Measurements from ENCODE around the gene ABCC1.
"Not testable (repeated sequence)": the region's sequence is repeated elsewhere in the genome, so short reads cannot be mapped to it uniquely, and the experiment has no call there.

ABCC1 gene

DNA sequence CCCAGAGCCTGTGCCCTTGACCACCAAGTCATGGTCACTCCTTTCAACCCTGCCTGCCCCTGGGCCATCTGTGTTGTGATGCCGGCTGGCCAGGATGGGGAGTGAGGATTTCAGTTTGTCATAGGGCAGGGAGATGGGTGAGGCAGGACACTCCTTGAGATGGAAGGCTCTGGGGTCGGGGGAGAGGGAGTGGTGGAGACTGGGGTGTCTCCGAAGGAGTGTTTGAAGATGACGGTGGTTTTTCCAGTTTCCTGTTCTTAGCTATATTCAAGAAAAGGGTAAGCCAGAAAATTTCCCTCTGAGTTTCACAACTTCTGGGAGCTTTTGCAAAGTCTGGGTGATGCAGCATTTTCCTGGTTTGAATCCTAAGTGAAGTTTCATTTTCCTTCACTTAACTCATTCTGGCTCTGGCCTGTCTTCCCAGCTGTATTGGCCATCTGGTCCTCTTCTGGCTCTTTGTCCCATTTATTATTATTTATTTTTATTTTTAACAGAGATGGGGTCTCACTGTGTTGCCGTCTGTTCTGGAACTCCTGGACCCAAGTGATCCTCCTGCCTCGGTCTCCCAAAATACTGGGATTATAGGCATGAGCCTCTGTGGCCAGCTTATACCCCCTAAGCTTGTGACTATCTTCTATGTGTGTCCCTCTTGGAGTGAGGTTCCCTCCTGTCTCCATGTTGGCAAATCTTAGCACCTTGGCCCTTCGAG lies 27.7 kb downstream of the ABCC1 start:
- TF ChIP-seq ZFX (IDR thresholded peaks at IDR 0.05; ENCODE audit: borderline replicate concordance) = no peak
- TF ChIP-seq, protein P1, sequence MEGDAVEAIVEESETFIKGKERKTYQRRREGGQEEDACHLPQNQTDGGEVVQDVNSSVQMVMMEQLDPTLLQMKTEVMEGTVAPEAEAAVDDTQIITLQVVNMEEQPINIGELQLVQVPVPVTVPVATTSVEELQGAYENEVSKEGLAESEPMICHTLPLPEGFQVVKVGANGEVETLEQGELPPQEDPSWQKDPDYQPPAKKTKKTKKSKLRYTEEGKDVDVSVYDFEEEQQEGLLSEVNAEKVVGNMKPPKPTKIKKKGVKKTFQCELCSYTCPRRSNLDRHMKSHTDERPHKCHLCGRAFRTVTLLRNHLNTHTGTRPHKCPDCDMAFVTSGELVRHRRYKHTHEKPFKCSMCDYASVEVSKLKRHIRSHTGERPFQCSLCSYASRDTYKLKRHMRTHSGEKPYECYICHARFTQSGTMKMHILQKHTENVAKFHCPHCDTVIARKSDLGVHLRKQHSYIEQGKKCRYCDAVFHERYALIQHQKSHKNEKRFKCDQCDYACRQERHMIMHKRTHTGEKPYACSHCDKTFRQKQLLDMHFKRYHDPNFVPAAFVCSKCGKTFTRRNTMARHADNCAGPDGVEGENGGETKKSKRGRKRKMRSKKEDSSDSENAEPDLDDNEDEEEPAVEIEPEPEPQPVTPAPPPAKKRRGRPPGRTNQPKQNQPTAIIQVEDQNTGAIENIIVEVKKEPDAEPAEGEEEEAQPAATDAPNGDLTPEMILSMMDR (IDR thresholded peaks at IDR 0.05) = no peak
- H3K27ac ChIP-seq = no peak overlapping the region

DNA sequence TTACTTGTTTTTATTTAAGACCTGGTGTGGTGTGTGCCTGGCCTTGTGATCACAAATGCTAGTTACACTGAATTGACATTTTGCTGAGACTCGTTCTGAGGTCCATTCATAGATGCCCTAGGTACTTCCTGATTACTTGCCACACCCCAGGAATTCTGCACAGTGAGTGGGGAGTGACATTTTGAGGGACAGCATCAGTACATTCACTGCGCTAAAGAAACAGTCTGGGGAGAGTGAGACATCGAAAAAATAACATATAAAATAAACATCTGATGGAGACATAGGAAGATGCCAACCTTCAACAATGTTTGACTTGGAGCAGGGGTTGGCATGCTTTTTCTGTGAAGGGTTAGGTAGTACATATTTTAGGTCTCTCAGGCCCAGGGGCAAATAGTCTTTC lies 30.4 kb downstream of the ABCC1 start:
- TF ChIP-seq, protein P1 (IDR thresholded peaks at IDR 0.05) = no peak
- no peak for TF ChIP-seq ZFX (IDR thresholded peaks at IDR 0.05; ENCODE audit: borderline replicate concordance)
- no peak overlapping the region for H3K27ac ChIP-seq

DNA sequence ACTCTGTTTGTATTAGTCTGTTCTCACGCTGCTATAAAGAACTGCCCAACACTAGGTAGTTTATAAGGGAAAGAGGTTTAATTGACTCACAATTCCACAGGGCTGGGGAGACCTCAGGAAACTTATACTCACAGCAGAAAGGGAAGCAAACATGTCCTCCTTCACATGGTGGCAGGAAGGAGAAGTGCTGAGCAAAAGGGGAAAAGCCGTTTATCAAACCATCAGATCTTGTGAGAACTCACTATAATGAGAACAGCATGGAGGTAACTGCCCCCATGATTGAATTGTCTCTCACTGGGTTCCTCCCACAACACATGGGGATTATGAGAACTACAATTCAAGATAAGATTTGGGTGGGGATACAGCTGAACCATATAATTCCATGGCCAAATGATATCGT lies 30.9 kb downstream of the ABCC1 start:
- no peak overlapping the region for H3K27ac ChIP-seq
- no peak for TF ChIP-seq ZFX (IDR thresholded peaks at IDR 0.05; ENCODE audit: borderline replicate concordance)
- TF ChIP-seq, protein P1 (IDR thresholded peaks at IDR 0.05) = no peak

DNA sequence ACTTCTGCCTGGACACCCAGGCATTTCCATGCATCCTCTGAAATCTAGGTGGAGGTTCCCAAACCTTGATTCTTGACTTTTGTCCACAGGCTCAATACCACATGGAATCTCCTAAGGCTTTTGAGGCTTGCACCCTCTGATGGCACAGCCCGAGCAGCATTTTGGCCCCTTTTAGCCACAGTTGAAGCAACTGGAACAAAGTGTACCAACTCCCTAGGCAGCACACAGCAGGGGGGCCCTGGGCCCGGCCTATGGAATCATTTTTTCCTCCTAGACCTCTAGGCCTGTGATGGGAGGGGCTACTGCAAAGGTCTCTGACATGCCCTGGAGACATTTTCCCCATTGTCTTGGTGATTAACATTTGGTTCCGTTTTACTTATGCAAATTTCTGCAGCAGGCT lies 32.0 kb downstream of the ABCC1 start:
- H3K27ac ChIP-seq = no peak overlapping the region
- TF ChIP-seq, protein P1 (IDR thresholded peaks at IDR 0.05) = no peak
- no peak for TF ChIP-seq ZFX (IDR thresholded peaks at IDR 0.05; ENCODE audit: borderline replicate concordance)

DNA sequence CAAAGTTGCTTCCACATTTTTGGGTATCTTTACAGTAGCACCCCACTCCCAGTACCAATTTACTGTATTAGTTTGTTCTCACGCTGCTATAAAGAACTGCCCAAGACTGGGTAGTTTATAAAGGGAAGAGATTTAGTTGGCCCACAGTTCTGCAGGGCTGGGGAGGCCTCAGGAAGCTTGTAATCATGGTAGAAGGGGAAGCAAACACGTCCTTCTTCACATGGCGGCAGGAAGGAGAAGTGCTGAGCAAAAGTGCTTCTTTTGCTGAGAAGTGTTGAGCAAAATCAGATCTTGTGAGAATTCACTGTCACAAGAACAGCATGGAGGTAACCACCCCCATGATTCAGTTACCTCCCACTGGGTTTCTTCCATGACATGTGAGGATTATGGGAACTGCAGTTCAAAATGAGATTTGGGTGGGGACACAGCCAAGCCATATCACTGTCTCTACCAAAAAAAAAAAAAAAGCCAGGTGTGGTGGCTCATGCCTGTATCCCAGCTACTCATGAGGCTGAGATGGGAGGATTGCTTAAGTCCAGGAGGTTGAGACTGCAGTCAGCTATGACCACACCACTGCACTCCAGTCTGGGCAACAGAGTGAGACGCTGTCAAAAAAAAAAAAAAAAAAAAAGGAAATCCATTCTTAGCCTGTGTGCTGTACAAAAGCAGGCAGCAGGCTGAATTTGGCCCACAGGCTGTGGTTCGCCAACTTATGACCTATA lies 32.9 kb downstream of the ABCC1 start:
- not testable (repeated sequence) for H3K27ac ChIP-seq

DNA sequence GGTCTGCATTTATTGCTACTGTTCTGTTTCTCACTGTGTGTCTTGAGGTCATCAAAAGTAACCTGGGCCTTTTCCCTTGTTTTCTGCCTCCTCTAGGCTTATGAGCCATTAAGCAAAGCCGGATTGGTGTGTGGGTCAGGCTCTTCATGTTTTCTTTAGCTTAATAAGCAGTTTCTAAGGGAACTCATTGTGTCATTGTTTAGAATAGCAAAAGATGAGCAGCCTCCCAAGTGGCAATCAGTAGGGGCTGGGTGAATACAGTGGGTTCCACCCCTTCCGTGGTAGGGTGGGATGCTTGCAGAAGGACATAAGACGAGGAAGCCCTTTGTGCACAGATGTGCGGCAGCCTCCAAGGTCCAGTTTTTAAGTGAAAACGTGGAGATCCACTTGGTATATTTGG lies 34.5 kb downstream of the ABCC1 start:
- H3K27ac ChIP-seq = no peak overlapping the region
- no peak for TF ChIP-seq ZFX (IDR thresholded peaks at IDR 0.05; ENCODE audit: borderline replicate concordance)
- TF ChIP-seq, protein P1 (IDR thresholded peaks at IDR 0.05) = no peak

DNA sequence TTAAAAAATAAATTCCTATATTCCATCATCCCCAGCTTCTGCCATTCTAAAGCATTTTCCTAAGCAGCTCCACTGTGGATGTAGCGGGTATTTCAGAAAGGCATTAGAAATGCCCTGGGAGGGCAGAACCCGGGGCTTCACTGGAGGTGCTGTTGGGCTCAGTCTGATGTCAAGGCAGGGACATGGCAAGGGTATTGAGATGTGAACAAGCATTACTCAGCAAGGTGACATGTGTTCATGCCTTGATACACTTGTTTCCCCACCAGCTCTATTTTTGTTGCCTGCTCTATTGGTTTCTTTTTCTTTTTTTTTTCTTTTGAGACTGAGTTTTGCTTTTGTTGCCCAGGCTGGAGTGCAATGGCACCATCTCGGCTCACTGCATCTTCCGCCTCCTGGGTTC lies 35.7 kb downstream of the ABCC1 start:
- no peak for TF ChIP-seq ZFX (IDR thresholded peaks at IDR 0.05; ENCODE audit: borderline replicate concordance)
- TF ChIP-seq, protein P1 (IDR thresholded peaks at IDR 0.05) = no peak

More for the DNA sequence above, 35.7 kb downstream of the ABCC1 start:
- H3K27ac ChIP-seq = no peak overlapping the region

Measured in 22Rv1 (cell line).